Ovary (tissue), 9 donors: Measurements from ENCODE around the gene FBXO17. TPM values are rescaled to one million over a fixed set of nuclear protein-coding genes. Genes with fewer than 3 reads are reported as not detected.

Experiments used
- DNase-seq, 5 donors: peaks; one replicate each; pipeline ENCODE4 v3.0.0-alpha.2; 2019 to 2020
- H3K27ac ChIP-seq, 2 donors: fragments of 200-600 bp; one replicate each; pipeline versions ENCODE4 v1.5.1 to v1.8.0; 2019 to 2022
- H3K27me3 ChIP-seq: fragments of 200-600 bp; one replicate; pipeline ENCODE4 v1.8.0; 2022
- H3K36me3 ChIP-seq: fragments of 200-600 bp; sonication (generic); one replicate; pipeline ENCODE4 v1.5.1; 2019
- H3K4me1 ChIP-seq: one replicate; pipeline ENCODE4 v1.8.1; 2013; ENCODE audit warnings: mild to moderate bottlenecking, moderate library complexity; ENCODE audit not compliant: insufficient read depth
- H3K4me3 ChIP-seq: fragments of 200-600 bp; sonication (generic); one replicate; pipeline ENCODE4 v1.5.1; 2017
- H3K9me3 ChIP-seq, 2 donors: fragments of 200-600 bp in 1 of 2; sonication (generic) in 1 of 2; one replicate each; pipeline versions ENCODE4 v1.5.1 to v1.8.1; 2013 to 2019; ENCODE audit warnings: mild to moderate bottlenecking in 1 of 2, moderate library complexity in 1 of 2
- EP300 ChIP-seq: sonication (generic); formaldehyde crosslinking; IDR thresholded peaks from one replicate; pipeline ENCODE4 v1.6.1; 2017; ENCODE audit warnings: antibody characterized with exemption
- POLR2A ChIP-seq: fragments of 450-650 bp; IDR thresholded peaks from one replicate; pipeline ENCODE4 v1.6.1; 2017; ENCODE audit warnings: antibody characterized with exemption, mild to moderate bottlenecking, moderate library complexity
- WGBS, 3 donors: extraction: QIAGEN DNeasy Blood & Tissue Kit in 1 of 3; methylation state at CpG; one replicate each; pipeline versions ENCODE4 v1.1.5 to v1.1.7; 2013 to 2017; 5-methylcytosine and 5-hydroxymethylcytosine counted together
- intact Hi-C, 4 donors: fragments of 100-400 bp; cut with DNase I; formaldehyde crosslinking; loops; one replicate each; pipeline versions ENCODE4 v1.11.0 to v1.15.1; 2022 to 2023
- polyA plus RNA-seq, 2 donors: library from polyadenylated mRNA; stranded (reverse); fragments of 200-250 nt in 1 of 2; fragments of 350-450 nt in 1 of 2; fragmentation: Illumina TruSeq in 1 of 2; extraction: RNeasy Lipid Tissue Mini Kit (QIAGEN cat#74804) in 1 of 2; gene quantifications; one replicate each; pipeline ENCODE4 v1.2.3, GENCODE V29; 2013 to 2014
- total RNA-seq, 7 donors: library from RNA; depleted of rRNA in 2 of 7; stranded (reverse); fragments of >200 nt in 2 of 7; fragmentation: NEBNext Ultra II Directional in 3 of 7; extraction: Animal tissue kit (Norgen Biotek cat#: 25700) in 3 of 7; gene quantifications; one replicate each; pipeline versions ENCODE4 v1.1.0 to v1.2.4, GENCODE V29; 2016 to 2023
- TF ChIP-seq, protein P1 (sequence below), 3 donors: fragments of 450-650 bp in 2 of 3; fragments of 200-600 bp in 1 of 3; IDR thresholded peaks; one replicate each; pipeline versions ENCODE4 v1.5.1 to v1.8.0; 2016 to 2022; ENCODE audit warnings: antibody characterized with exemption in 3 of 3, mild to moderate bottlenecking in 1 of 3
- donor health status: DM: no; HTN: no; CAD: no; lungs with moderate emphysema.
- donor health status: DM: no; HTN: no; CAD: no.
- donor health status: Bipolar disorder and iron deficiency.
- donor health status: DM: yes; HTN: yes; CAD: no.
- donor health status: DM: no; HTN: no; CAD: no.
- donor health status: DM: yes; HTN: yes; CAD: no.

The FBXO17 gene
- total and polyA plus RNA-seq, 9 donors = 26.7 to 52.2 (median 36.1) TPM

DNA sequence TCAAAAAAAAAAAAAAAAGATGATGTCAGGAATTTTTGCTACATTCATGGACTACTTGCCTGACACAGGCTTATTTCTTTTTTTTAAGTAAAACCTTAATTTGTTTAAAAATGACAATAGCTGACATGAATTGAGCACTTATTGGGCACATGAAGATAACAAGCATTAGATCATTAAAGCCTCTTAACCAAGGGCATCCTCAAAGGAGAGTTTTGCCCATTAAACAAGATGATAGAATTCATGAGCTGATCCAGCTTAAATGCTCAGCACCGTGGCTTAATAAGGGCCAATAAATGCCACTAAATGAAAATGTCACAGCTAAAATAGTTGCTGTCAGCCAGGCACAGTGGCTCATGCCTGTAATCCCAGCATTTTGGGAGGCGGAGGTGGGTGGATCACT is 19.3 kb downstream of the FBXO17 start:
- no peaks in the 10 kb centered on the region for H3K4me1 ChIP-seq
- no peaks in the 10 kb centered on the region for H3K9me3 ChIP-seq
- 86 to 90% (median 90%) methylated on average over 2 of the region's 2 CpGs for whole genome bisulfite sequencing, 3 donors
- no peak overlapping the region for H3K4me3 ChIP-seq
- H3K27me3 ChIP-seq = no peaks in the 10 kb centered on the region
- intact Hi-C loops = loop anchor here in 1 of 4 donors (10.0 kb wide), 1 partner anchor 369 kb away; the partner anchor contains the start of gene LRFN1
- H3K27ac ChIP-seq = no peak overlapping the region
- H3K36me3 ChIP-seq = no peaks in the 10 kb centered on the region
- TF ChIP-seq, protein P1, sequence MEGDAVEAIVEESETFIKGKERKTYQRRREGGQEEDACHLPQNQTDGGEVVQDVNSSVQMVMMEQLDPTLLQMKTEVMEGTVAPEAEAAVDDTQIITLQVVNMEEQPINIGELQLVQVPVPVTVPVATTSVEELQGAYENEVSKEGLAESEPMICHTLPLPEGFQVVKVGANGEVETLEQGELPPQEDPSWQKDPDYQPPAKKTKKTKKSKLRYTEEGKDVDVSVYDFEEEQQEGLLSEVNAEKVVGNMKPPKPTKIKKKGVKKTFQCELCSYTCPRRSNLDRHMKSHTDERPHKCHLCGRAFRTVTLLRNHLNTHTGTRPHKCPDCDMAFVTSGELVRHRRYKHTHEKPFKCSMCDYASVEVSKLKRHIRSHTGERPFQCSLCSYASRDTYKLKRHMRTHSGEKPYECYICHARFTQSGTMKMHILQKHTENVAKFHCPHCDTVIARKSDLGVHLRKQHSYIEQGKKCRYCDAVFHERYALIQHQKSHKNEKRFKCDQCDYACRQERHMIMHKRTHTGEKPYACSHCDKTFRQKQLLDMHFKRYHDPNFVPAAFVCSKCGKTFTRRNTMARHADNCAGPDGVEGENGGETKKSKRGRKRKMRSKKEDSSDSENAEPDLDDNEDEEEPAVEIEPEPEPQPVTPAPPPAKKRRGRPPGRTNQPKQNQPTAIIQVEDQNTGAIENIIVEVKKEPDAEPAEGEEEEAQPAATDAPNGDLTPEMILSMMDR (IDR thresholded peaks at IDR 0.05) = no peak
- no peak for TF ChIP-seq EP300
- no peak for TF ChIP-seq POLR2A
- DNase-seq = no peak

DNA sequence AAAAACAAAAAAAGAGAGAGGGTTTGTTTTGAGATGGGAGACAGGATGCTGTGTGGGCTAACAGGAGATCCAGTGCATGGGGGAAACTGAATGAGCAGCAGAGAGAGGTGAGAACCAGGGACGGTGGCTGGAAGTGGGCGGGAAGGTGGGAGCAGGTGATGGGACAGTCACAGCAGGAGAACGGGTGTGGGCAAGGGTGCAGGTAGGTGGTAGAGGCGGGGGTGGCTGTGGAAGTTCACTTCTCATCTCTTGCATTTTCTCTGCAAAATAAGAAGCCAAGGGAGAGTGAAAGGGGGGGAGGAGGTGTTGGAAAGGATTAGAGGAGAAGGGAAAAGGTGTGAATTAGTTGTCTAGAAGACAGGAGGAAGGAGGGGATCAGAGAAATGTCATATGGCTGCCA is 21.9 kb downstream of the FBXO17 start:
- peaks cover 6% of the 10 kb centered on the region for H3K4me1 ChIP-seq
- H3K27ac ChIP-seq = no peak overlapping the region
- intact Hi-C loops = loop anchor here in 1 of 4 donors (10.0 kb wide), 1 partner anchor 371 kb away; the partner anchor contains the start of gene LRFN1
- H3K4me3 ChIP-seq = no peak overlapping the region
- no peak for DNase-seq
- H3K36me3 ChIP-seq = no peaks in the 10 kb centered on the region
- TF ChIP-seq EP300 (no peak), POLR2A (no peak)
- TF ChIP-seq, protein P1 (IDR thresholded peaks at IDR 0.05) = no peak
- no peaks in the 10 kb centered on the region for H3K27me3 ChIP-seq
- WGBS, 3 donors = 81 to 89% (median 82%) methylated on average over 4 of the region's 4 CpGs
- no peaks in the 10 kb centered on the region for H3K9me3 ChIP-seq

DNA sequence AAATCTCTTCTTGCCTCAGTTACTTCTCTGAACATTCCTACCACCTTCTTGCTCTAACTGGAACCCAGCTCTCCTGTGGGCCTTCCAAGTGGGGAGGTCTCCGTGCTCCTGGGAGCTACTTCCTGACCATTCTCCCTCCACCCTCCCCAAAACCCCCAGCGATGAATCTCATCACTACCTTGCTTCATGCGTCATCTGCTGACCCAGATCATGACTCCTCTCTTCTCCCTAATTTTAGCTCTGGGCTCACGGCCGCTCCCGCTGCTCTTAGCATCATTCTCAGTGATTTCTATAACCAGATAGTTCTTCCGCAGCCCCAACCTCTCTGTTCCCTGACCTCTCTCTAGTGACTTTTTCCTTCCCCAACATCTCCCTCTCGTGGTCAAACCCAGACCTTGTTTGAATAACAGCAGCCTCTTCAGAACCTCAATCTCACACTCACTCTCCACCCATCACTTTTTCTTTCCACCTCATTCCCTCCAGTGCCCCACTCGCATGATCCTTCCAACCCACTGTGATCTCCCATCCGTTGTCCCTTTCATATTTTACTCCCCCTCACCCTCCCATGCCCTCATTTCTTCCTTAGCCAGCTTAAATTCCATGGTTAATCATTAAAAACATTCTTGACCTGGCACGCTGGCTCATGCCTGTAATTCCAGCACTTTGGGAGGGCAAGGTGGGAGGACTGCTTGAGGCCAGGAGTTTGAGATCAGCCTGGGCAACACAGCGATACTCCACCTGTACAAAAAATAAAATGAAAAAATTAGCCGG is 23.0 kb downstream of the FBXO17 start:
- H3K9me3 ChIP-seq = no peaks in the 10 kb centered on the region
- DNase-seq = no peak
- WGBS, 3 donors = 78 to 85% (median 83%) methylated on average over 13 of the region's 13 CpGs
- peaks cover 6% of the 10 kb centered on the region for H3K4me1 ChIP-seq
- TF ChIP-seq EP300 = no peak
- no peak for TF ChIP-seq POLR2A
- TF ChIP-seq, protein P1 (IDR thresholded peaks at IDR 0.05) = no peak
- H3K27ac ChIP-seq = no peak overlapping the region
- intact Hi-C loops = loop anchor here in 1 of 4 donors (10.0 kb wide), 1 partner anchor 372 kb away; the partner anchor contains the start of gene LRFN1
- H3K36me3 ChIP-seq = no peaks in the 10 kb centered on the region
- no peak overlapping the region for H3K4me3 ChIP-seq
- no peaks in the 10 kb centered on the region for H3K27me3 ChIP-seq

DNA sequence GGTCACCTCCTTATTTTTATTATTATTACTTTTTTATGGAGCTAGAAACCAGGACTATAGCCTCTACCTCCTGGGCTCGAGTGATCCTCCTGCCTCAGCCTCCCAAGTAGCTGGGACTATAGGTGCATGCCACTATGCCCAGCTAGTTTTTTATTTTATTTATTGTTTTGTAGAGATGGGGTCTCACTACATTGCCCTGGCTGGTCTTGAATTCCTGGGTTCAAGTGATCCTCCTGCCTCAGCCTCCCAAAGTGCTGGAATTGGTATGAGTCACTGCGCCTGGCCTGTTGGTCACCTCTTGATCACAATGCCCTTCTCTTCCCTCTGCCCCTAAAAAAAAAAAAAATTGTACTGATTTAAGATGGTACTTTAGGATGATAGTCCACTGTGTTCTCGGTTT is 24.4 kb downstream of the FBXO17 start:
- TF ChIP-seq, protein P1 (IDR thresholded peaks at IDR 0.05) = no peak
- TF ChIP-seq EP300 (no peak), POLR2A (no peak)
- no peaks in the 10 kb centered on the region for H3K9me3 ChIP-seq
- peaks cover 6% of the 10 kb centered on the region for H3K4me1 ChIP-seq
- H3K36me3 ChIP-seq = no peaks in the 10 kb centered on the region
- no peak overlapping the region for H3K27ac ChIP-seq
- DNase-seq = no peak
- intact Hi-C loops = loop anchor here in 1 of 4 donors (10.0 kb wide), 1 partner anchor 374 kb away; the partner anchor contains the start of gene LRFN1
- no peaks in the 10 kb centered on the region for H3K27me3 ChIP-seq
- H3K4me3 ChIP-seq = no peak overlapping the region
- 77 to 95% (median 80%) methylated on average over 3 of the region's 3 CpGs for WGBS, 3 donors
